Liver (tissue), 9 donors: ENCODE data around the gene ULK4. TPM values are rescaled to one million over a fixed set of nuclear protein-coding genes. Genes with fewer than 3 reads are reported as not detected.

Experiments
- DNase-seq: peaks from one replicate; pipeline ENCODE4 v3.0.0-alpha.2; 2017; ENCODE audit warnings: low spot score
- H3K27ac ChIP-seq, 2 donors: one replicate each; pipeline ENCODE4 v1.7.0; 2013; ENCODE audit warnings: inconsistent platforms in 2 of 2, low read length in 2 of 2, control low read depth in 1 of 2, low read depth in 1 of 2, mild to moderate bottlenecking in 1 of 2
- H3K27me3 ChIP-seq, 4 donors: one replicate each; pipeline versions ENCODE4 v1.6.1 to v1.7.0; 2013; ENCODE audit warnings: low read length in 3 of 4, inconsistent platforms in 1 of 4, mild to moderate bottlenecking in 1 of 4, moderate library complexity in 1 of 4; ENCODE audit not compliant: control insufficient read depth in 4 of 4, insufficient read depth in 4 of 4
- H3K36me3 ChIP-seq, 4 donors: one replicate each; pipeline versions ENCODE4 v1.6.1 to v1.7.0; 2013; ENCODE audit warnings: low read length in 3 of 4, mild to moderate bottlenecking in 3 of 4, low read depth in 1 of 4, moderate library complexity in 1 of 4; ENCODE audit not compliant: control insufficient read depth in 4 of 4, insufficient read depth in 3 of 4
- H3K4me1 ChIP-seq, 4 donors: one replicate each; pipeline versions ENCODE4 v1.6.1 to v1.7.0; 2013; ENCODE audit warnings: low read length in 3 of 4, mild to moderate bottlenecking in 3 of 4, moderate library complexity in 1 of 4; ENCODE audit not compliant: control insufficient read depth in 4 of 4, insufficient read depth in 4 of 4
- H3K4me3 ChIP-seq, 3 donors: one replicate each; pipeline versions ENCODE4 v1.6.1 to v1.7.0; 2013; ENCODE audit warnings: low read length in 3 of 3, control low read depth in 1 of 3, low read depth in 1 of 3, mild to moderate bottlenecking in 1 of 3
- H3K9ac ChIP-seq, 2 donors: one replicate each; pipeline ENCODE4 v1.7.0; 2013; ENCODE audit warnings: low read length in 2 of 2, mild to moderate bottlenecking in 2 of 2, moderate library complexity in 2 of 2, control low read depth in 1 of 2, low read depth in 1 of 2
- H3K9me3 ChIP-seq, 4 donors: one replicate each; pipeline versions ENCODE4 v1.6.1 to v1.7.0; 2013; ENCODE audit warnings: low read length in 3 of 4; ENCODE audit not compliant: control insufficient read depth in 4 of 4
- ATF3 ChIP-seq: IDR thresholded peaks from 2 replicates; pipeline ENCODE4 v1.6.1; 2016; ENCODE audit warnings: antibody characterized with exemption
- CTCF ChIP-seq: fragments of 150-350 bp; IDR thresholded peaks from 2 replicates; pipeline ENCODE4 v1.5.1; 2017; ENCODE audit warnings: improper control_type of control experiment, low read depth, low read length; ENCODE audit not compliant: missing input control
- EGR1 ChIP-seq, 2 donors: IDR thresholded peaks; 2 replicates each; pipeline ENCODE4 v1.6.1; 2016 to 2018; ENCODE audit warnings: antibody characterized with exemption in 2 of 2, low read depth in 2 of 2
- FOXA1 ChIP-seq: IDR thresholded peaks from 2 replicates; pipeline ENCODE4 v1.6.1; 2016; ENCODE audit warnings: antibody characterized with exemption
- GABPA ChIP-seq, 2 donors: IDR thresholded peaks in 1 of 2; conservative IDR thresholded peaks in 1 of 2; 2 replicates each; pipeline ENCODE4 v1.6.1; 2016; ENCODE audit warnings: antibody characterized with exemption in 2 of 2, mild to moderate bottlenecking in 1 of 2, moderate library complexity in 1 of 2
- HNF4A ChIP-seq, 2 donors: conservative IDR thresholded peaks; 2 replicates each; pipeline ENCODE4 v1.6.1; 2016; ENCODE audit warnings: antibody characterized with exemption in 2 of 2, mild to moderate bottlenecking in 2 of 2
- HNF4G ChIP-seq: IDR thresholded peaks from 2 replicates; pipeline ENCODE4 v1.6.1; 2016; ENCODE audit warnings: antibody characterized with exemption
- JUND ChIP-seq, 2 donors: IDR thresholded peaks; 2 replicates each; pipeline ENCODE4 v1.6.1; 2016; ENCODE audit warnings: antibody characterized with exemption in 2 of 2
- NR2F2 ChIP-seq: IDR thresholded peaks from 2 replicates; pipeline ENCODE4 v1.6.1; 2016; ENCODE audit warnings: antibody characterized with exemption
- RAD21 ChIP-seq, 2 donors: IDR thresholded peaks; 2 replicates each; pipeline ENCODE4 v1.6.1; 2016; ENCODE audit warnings: antibody characterized with exemption in 2 of 2, mild to moderate bottlenecking in 2 of 2
- RXRA ChIP-seq, 2 donors: IDR thresholded peaks; 2 replicates each; pipeline ENCODE4 v1.6.1; 2017 to 2018; ENCODE audit warnings: antibody characterized with exemption in 2 of 2, mild to moderate bottlenecking in 1 of 2
- TAF1 ChIP-seq: conservative IDR thresholded peaks from 2 replicates; pipeline ENCODE4 v1.6.1; 2016; ENCODE audit warnings: antibody characterized with exemption, mild to moderate bottlenecking
- ZBTB33 ChIP-seq: IDR thresholded peaks from 2 replicates; pipeline ENCODE4 v1.6.1; 2016; ENCODE audit warnings: antibody characterized with exemption
- WGBS: extraction: QIAGEN DNeasy Blood & Tissue Kit; methylation state at CpG from one replicate; pipeline ENCODE4 v1.1.7; 2013; 5-methylcytosine and 5-hydroxymethylcytosine counted together
- polyA plus RNA-seq, 2 donors: library from polyadenylated mRNA; stranded (reverse) in 1 of 2; unstranded in 1 of 2; fragments of 200-250 nt in 1 of 2; fragments of >200 nt in 1 of 2; fragmentation: Nextera tagmentation in 1 of 2; extraction: Ambion mirVana in 1 of 2; gene quantifications; one replicate each; pipeline versions ENCODE4 v1.2.1 to v1.2.3, GENCODE V29; 2013 to 2015
- total RNA-seq, 2 donors: library from RNA; depleted of rRNA; stranded (reverse); fragments of >200 nt; gene quantifications; one replicate each; pipeline ENCODE4 v1.2.3, GENCODE V29; 2014
- donor health status: healthy.
- donor health status: healthy.
- donor health status: healthy.
- donor health status: healthy.
- donor health status: healthy.

ULK4 gene
- total and polyA plus RNA-seq, 4 donors = 1.1 to 11.5 (median 3.2) TPM

- TF ChIP-seq RAD21 (IDR thresholded peaks at IDR 0.05) (no peak), HNF4A (conservative IDR thresholded peaks at IDR 0.05) (no peak), CTCF (no peak)
- H3K9ac ChIP-seq = no peak overlapping the region
- no peaks in the 10 kb centered on the region for H3K27me3 ChIP-seq
- no peaks in the 10 kb centered on the region for H3K36me3 ChIP-seq
- no peaks in the 10 kb centered on the region for H3K4me1 ChIP-seq
- H3K27ac ChIP-seq = no peak overlapping the region
- no peak for DNase-seq
- H3K9me3 ChIP-seq = no peaks in the 10 kb centered on the region
- WGBS = 92% methylated on average over 3 of the region's 3 CpGs
- H3K4me3 ChIP-seq = no peak overlapping the region
Measured at GRCh38 chr3:42007785-42008184, 45.9 kb upstream of the ULK4 start.

GRCh38 chr3:42005401-42005800 is 43.5 kb upstream of the ULK4 start:
- no peak overlapping the region for H3K27ac ChIP-seq
- 85% methylated on average over 4 of the region's 4 CpGs for WGBS
- TF ChIP-seq FOXA1 = no peak
- no peak for TF ChIP-seq TAF1
- TF ChIP-seq ATF3 = no peak
- no peak for TF ChIP-seq RAD21 (IDR thresholded peaks at IDR 0.05)
- no peak for TF ChIP-seq NR2F2
- TF ChIP-seq RXRA (IDR thresholded peaks at IDR 0.05) = no peak
- TF ChIP-seq HNF4G = no peak
- TF ChIP-seq JUND (IDR thresholded peaks at IDR 0.05) = no peak
- no peak for TF ChIP-seq GABPA (IDR thresholded peaks at IDR 0.05 in 1 of 2, conservative IDR thresholded peaks at IDR 0.05 in 1 of 2)
- H3K27me3 ChIP-seq = no peaks in the 10 kb centered on the region
- H3K36me3 ChIP-seq = no peaks in the 10 kb centered on the region
- H3K4me3 ChIP-seq = no peak overlapping the region
- no peaks in the 10 kb centered on the region for H3K9me3 ChIP-seq
- no peak for DNase-seq
- H3K9ac ChIP-seq = no peak overlapping the region
- no peaks in the 10 kb centered on the region for H3K4me1 ChIP-seq

- Histone ChIP-seq H3K4me3 (no peak overlapping the region), H3K27me3 (no peaks in the 10 kb centered on the region), H3K27ac (no peak overlapping the region), H3K9ac (no peak overlapping the region), H3K9me3 (no peaks in the 10 kb centered on the region), H3K4me1 (no peaks in the 10 kb centered on the region), H3K36me3 (no peaks in the 10 kb centered on the region)
- DNase-seq = no peak
- no peak for TF ChIP-seq NR2F2
- no peak for TF ChIP-seq GABPA (IDR thresholded peaks at IDR 0.05 in 1 of 2, conservative IDR thresholded peaks at IDR 0.05 in 1 of 2)
- no peak for TF ChIP-seq EGR1 (IDR thresholded peaks at IDR 0.05; ENCODE audit: low read depth in 2 of 2)
- TF ChIP-seq ZBTB33 = no peak
- TF ChIP-seq RXRA (IDR thresholded peaks at IDR 0.05) = no peak
- WGBS = 92% methylated on average over 4 of the region's 4 CpGs
Measured at GRCh38 chr3:42002790-42003189, 40.9 kb upstream of the ULK4 start.
